GM12864 (cell line): ENCODE results near the gene ACP6.

ENCODE experiments used
- DNase-seq: peaks from one replicate; pipeline ENCODE4 v3.0.0-alpha.2; 2011; ENCODE audit warnings: low read depth
- H3K4me3 ChIP-seq: 2 replicates; pipeline ENCODE4 v1.5.1; 2011; ENCODE audit warnings: mild to moderate bottlenecking, low read depth, low read length, control low read depth
- TF ChIP-seq, protein P1 (sequence below): IDR thresholded peaks from 2 replicates; pipeline ENCODE4 v1.5.1; 2011; ENCODE audit warnings: low read depth, mild to moderate bottlenecking, moderate library complexity, low read length, control low read depth, inconsistent platforms; ENCODE audit errors: missing control alignments

ACP6 gene

DNA sequence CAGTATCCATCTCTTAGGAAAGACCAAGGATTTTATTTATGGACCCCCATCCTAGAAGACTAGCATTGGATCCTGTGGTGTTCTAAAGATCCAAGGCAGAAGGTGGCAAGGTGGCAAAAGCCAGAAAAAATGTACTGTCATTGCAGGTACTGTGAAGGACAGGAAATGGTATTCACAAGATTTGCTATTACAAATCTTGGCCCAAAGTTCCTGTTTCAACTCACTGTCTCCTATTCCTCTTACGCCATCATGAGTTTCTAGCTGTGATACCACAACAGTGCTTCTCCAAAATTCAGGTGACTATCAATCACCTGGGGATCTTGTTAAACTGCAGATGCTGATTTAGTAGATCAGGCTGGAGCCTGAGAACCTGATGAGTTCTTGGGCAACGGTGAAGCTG is 21.4 kb downstream of the ACP6 start:
- TF ChIP-seq, protein P1, sequence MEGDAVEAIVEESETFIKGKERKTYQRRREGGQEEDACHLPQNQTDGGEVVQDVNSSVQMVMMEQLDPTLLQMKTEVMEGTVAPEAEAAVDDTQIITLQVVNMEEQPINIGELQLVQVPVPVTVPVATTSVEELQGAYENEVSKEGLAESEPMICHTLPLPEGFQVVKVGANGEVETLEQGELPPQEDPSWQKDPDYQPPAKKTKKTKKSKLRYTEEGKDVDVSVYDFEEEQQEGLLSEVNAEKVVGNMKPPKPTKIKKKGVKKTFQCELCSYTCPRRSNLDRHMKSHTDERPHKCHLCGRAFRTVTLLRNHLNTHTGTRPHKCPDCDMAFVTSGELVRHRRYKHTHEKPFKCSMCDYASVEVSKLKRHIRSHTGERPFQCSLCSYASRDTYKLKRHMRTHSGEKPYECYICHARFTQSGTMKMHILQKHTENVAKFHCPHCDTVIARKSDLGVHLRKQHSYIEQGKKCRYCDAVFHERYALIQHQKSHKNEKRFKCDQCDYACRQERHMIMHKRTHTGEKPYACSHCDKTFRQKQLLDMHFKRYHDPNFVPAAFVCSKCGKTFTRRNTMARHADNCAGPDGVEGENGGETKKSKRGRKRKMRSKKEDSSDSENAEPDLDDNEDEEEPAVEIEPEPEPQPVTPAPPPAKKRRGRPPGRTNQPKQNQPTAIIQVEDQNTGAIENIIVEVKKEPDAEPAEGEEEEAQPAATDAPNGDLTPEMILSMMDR = no peak
- H3K4me3 ChIP-seq = no peak overlapping the region
- no peak for DNase-seq

DNA sequence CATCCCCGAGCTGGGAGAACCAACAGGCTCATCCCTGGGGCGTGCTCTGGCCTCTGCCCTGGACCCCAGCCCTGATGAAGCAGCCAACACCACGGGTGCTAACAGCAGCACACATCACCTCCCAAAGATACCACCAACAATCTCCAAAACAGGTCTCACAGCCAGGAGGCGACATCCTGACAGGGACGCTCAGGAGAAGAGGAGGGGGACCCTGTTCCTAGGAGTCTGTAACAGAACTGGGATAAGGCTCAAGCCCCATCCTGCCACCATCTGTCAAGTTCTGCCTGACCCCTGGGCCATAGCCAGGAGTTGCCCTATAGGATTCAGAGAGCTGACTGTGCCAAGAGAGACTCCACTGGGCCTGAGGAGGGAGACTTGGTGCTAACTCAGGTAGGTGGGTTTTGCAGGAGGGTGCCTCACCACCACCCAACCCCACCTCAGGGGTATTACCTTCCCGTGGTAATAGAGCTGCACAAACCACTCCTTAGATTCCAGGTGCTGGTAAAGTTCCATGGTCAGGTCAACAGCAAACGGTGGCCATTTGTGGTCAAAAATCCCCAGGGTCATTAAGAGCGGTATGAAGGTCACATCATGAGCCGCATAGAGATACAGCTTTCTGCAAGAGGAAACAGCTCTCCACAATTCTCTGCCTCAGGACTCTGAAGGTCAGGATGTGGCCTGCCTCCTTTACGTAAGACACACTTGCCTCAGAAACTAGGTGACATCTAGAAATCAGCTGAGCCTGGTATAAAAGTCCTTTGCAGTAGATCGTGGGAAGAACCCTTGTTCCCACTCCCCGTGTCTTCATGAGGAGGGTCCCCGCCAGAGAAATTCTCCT is 22.3 kb downstream of the ACP6 start:
- no peak overlapping the region for H3K4me3 ChIP-seq
- TF ChIP-seq, protein P1 = no peak
- no peak for DNase-seq

DNA sequence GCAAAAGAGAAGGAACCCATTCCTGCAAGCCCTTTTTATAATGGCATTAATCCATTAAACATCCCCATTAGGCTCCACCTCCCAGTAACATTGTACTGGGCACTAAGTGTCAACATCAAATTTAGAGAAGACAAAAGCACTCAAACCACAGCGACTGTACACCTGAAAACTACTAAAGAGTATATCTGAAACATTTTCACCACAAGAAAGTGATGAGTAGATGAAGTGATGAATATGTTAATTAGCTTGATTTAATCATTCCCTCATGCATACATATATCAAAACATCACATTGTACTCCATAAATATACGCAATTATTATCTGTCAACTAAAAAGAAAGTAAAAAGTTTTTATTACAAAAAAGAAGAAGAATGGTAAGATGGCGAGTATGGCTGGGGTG is 26.4 kb downstream of the ACP6 start:
- no peak for DNase-seq
- H3K4me3 ChIP-seq = no peak overlapping the region

DNA sequence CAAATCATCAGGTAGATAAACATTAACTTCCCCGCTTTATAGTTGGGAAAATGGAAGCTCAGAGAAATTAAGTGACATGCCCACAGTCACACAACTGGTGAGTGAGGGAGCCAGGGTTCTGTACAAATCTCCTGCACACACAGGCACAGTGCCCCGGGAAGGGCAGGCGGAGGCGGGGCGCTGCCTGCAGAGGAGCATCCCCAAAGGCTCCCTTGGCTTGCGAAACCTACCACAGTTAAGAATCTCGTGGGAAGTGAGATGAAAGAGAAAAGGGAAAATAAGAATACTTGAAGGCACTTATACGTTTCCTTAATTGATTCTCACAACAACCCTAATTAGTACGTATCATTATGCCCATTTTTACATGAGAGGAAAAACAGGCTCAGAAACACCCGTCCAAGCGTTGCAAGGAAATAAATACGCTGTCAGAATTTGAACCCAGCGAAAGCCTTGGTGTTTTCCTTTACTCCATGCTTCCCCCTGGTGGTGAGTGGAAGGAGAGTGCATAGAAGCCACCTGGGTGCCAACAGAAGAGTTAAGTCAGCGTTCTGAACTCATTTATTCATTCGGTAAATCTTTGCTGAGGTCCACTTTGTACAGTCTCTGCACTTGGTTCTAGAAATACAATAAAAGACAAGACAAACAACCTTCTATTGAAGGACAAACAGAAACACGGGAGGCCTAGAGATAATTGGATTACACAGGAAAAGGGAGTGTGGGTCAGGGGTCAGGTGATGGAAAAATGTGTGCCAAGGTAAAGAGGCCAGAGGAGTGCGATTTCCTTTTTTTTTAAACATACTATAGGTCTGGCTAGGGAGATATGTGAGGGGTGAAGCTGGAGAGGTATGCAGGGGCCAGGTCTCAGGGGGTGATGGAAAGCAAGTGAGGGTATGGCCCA is 28.4 kb downstream of the ACP6 start:
- TF ChIP-seq, protein P1 = peak; percentile 90
- no peak for DNase-seq
- no peak overlapping the region for H3K4me3 ChIP-seq

More for the DNA sequence above, 26.4 kb downstream of the ACP6 start:
- TF ChIP-seq, protein P1 = no peak

DNA sequence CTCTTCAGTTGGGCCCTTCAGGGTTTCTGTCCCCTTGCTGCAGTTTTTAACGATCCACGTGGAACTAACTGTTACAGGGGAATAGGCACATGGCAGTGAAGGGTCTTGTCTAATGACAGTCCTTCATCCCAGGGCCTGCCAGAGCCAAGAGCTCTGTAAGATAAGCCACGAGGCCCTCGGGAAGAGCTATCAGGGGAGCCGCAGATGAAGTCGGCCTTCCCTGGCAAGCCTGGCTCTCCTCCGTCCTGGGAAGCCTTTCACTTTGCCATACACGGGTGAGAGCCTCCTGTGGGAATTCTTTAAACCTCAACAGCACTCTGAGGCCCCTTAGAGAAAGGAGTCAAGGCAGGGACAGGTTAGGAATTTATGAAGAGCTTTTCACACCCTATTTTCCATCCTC is 29.0 kb downstream of the ACP6 start:
- H3K4me3 ChIP-seq = no peak overlapping the region
- TF ChIP-seq, protein P1 = no peak

DNA sequence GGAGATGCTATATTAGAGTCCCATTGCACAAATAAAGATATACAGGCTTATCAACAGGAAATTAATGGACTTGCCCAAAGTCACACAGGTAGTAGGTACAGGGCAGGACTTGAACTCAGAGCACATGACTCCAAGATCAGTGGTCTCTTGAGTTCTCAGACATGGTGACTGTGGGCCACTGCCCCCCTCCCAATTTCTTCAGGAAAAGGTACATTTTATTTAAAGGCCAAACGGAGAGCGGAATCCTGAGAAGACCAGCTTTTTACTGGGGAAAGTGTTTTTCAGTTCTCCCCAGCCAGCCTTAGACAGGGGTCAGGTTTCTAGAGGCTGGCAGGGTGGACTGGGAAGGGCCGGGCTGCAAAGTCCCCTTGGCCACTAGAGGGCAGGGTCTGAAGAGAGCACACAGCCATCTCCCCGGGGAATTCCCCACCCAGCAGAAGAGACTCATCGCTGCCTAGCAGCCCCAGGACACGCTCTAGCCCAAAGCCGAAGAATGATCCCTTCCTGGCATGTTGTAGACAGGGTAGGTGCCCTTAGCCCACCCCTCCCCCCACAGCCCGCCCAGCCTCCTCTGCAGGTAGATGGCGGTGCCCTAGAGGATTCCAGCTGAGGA is 29.7 kb downstream of the ACP6 start:
- DNase-seq = peak; percentile 42
- TF ChIP-seq, protein P1 = peak; percentile 97
- H3K4me3 ChIP-seq = no peak overlapping the region

More for the DNA sequence above, 29.0 kb downstream of the ACP6 start:
- no peak for DNase-seq
